CD4-positive, CD25-positive, alpha-beta regulatory T cell (primary cell): ENCODE data around the gene COG5. TPM values are rescaled to one million over a fixed set of nuclear protein-coding genes. Genes with fewer than 3 reads are reported as not detected.
"Not testable (repeated sequence)": the region's sequence is repeated elsewhere in the genome, so short reads cannot be mapped to it uniquely, and the experiment has no call there.

ENCODE experiments used
- ATAC-seq, 2 donors: fragments of 150-1000 bp; cut with Tn5 transposase; one replicate each; pipeline ENCODE4 v1.10.0; 2021; ENCODE audit warnings: low read depth in 2 of 2, moderate number of reproducible peaks in 2 of 2, moderate library complexity in 1 of 2
- DNase-seq, 3 donors: peaks; one replicate each; pipeline versions ENCODE4 v3.0.0 to v3.0.0-alpha.2; 2012 to 2022; ENCODE audit warnings: mixed read lengths in 1 of 3
- H3K27ac ChIP-seq: one replicate; pipeline ENCODE4 v1.7.0; 2013; ENCODE audit warnings: mild to moderate bottlenecking, low read length; ENCODE audit not compliant: insufficient read depth, poor library complexity, severe bottlenecking
- H3K27me3 ChIP-seq: one replicate; pipeline ENCODE4 v1.7.0; 2013; ENCODE audit warnings: low read length; ENCODE audit not compliant: control insufficient read depth, insufficient read depth
- H3K36me3 ChIP-seq: one replicate; pipeline ENCODE4 v1.7.0; 2013; ENCODE audit warnings: mild to moderate bottlenecking, low read length, moderate library complexity; ENCODE audit not compliant: control insufficient read depth, insufficient read depth
- H3K4me1 ChIP-seq: 2 replicates; pipeline ENCODE4 v1.7.0; 2013; ENCODE audit warnings: mild to moderate bottlenecking, low read length; ENCODE audit not compliant: insufficient read depth, control insufficient read depth, poor library complexity, severe bottlenecking
- H3K4me3 ChIP-seq: one replicate; pipeline ENCODE4 v1.7.0; 2013; ENCODE audit warnings: low read depth, mild to moderate bottlenecking, low read length, moderate library complexity
- H3K9me3 ChIP-seq, 2 experiments: 1 replicate in 1 of 2; 2 replicates in 1 of 2; pipeline ENCODE4 v1.7.0; 2013; ENCODE audit warnings: low read length in 2 of 2, mild to moderate bottlenecking in 1 of 2, moderate library complexity in 1 of 2; ENCODE audit not compliant: control insufficient read depth in 2 of 2
- H3K27ac Mint-ChIP-seq, 3 donors: one replicate each; pipeline ENCODE4 v1.8.0; 2020 to 2022; ENCODE audit warnings: mild to moderate bottlenecking in 3 of 3, mixed read lengths in 3 of 3, moderate library complexity in 2 of 3
- H3K27me3 Mint-ChIP-seq: one replicate; pipeline ENCODE4 v1.8.0; 2022; ENCODE audit warnings: mild to moderate bottlenecking, mixed read lengths
- H3K36me3 Mint-ChIP-seq: one replicate; pipeline ENCODE4 v1.8.0; 2020; ENCODE audit warnings: mixed read lengths
- H3K4me1 Mint-ChIP-seq, 4 donors: one replicate each; pipeline ENCODE4 v1.8.0; 2020 to 2022; ENCODE audit warnings: mixed read lengths in 4 of 4, mild to moderate bottlenecking in 1 of 4
- H3K4me3 Mint-ChIP-seq, 4 donors: one replicate each; pipeline ENCODE4 v1.8.0; 2020 to 2022; ENCODE audit warnings: mild to moderate bottlenecking in 4 of 4, mixed read lengths in 4 of 4, moderate library complexity in 3 of 4
- H3K9me3 Mint-ChIP-seq, 7 donors: one replicate each; pipeline ENCODE4 v1.8.0; 2020 to 2022; ENCODE audit warnings: mixed read lengths in 7 of 7, mild to moderate bottlenecking in 3 of 7, moderate library complexity in 2 of 7
- polyA plus RNA-seq, 4 donors: library from polyadenylated mRNA; unstranded; fragments of 300-500 nt; fragmentation: Illumina TruSeq; gene quantifications; one replicate each; pipeline ENCODE4 v1.2.3, GENCODE V29; 2021
- total RNA-seq: library from RNA; stranded (reverse); gene quantifications from one replicate; pipeline ENCODE4 v1.2.3, GENCODE V29; 2022

The COG5 gene
- total and polyA plus RNA-seq, 5 donors from 2014 or later, result 23.2 to 68.2 (median 34.5) TPM

DNA sequence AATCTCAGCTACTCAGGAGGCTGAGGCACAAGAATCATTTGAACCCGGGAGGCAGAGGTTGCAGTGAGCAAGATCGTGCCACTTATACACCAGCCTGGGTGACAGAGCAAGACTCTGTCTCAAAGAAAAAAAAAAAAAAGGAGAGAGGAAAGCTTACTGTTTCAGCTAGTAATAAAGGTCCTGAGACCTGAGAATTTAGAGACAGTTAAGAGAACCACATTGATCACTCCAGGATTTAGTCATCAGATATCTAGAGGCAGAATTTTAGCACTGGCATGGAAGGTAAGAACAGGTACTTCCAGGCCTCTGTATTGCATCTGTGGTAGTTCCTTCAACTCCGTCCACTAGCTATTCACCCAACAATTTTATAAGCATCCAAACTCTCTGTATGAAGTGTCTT is 7.8 kb downstream of the COG5 start:
- Mint-ChIP-seq H3K27ac (no peak overlapping the region), H3K4me1 (peaks cover 35 to 83% (median 48%) of the 10 kb centered on the region in 4 donors), H3K36me3 (peaks cover 47% of the 10 kb centered on the region)

DNA sequence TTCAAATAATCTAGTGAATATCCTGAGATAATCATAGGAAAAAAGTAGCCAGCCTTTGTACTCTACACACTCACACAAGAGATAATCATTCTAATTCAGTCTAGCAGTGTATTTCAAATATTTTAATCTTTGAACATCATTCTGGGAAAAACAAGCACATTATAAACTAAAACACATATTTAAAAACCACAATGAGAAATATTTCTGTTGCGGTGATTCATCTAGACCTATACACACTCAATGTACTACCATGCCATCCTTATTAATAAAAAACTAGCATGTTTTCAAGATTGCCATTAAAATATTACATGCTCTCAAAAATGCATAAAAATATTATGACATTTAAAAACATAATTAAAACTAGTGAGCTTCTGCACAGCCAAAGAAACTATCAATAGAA is 11.8 kb downstream of the COG5 start:
- Mint-ChIP-seq H3K27ac (peak overlapping the region in 1 of 3 donors; percentile 10), H3K9me3 (peaks cover 0 to 3% (median 0%) of the 10 kb centered on the region in 7 donors), H3K36me3 (peaks cover 65% of the 10 kb centered on the region), H3K4me1 (peaks cover 31 to 74% (median 47%) of the 10 kb centered on the region in 4 donors), H3K27me3 (no peaks in the 10 kb centered on the region), H3K4me3 (peak overlapping the region in 1 of 4 donors; percentile 69)
- Histone ChIP-seq H3K27ac (no peak overlapping the region), H3K36me3 (peaks cover 55% of the 10 kb centered on the region), H3K4me1 (peaks cover 13% of the 10 kb centered on the region), H3K27me3 (no peaks in the 10 kb centered on the region), H3K4me3 (peak overlapping the region; percentile 45), H3K9me3 (no peaks in the 10 kb centered on the region)
- DNase-seq, result no peak
- no peak for ATAC-seq

More for the DNA sequence above, 7.8 kb downstream of the COG5 start:
- H3K36me3 ChIP-seq, result peaks cover 41% of the 10 kb centered on the region
- no peak overlapping the region for H3K27ac ChIP-seq
- peak overlapping the region in 1 of 4 donors; percentile 3 for H3K4me3 Mint-ChIP-seq
- peaks cover 27% of the 10 kb centered on the region for H3K4me1 ChIP-seq
- no peaks in the 10 kb centered on the region for H3K9me3 ChIP-seq
- ATAC-seq, result no peak
- no peaks in the 10 kb centered on the region for H3K27me3 Mint-ChIP-seq
- no peaks in the 10 kb centered on the region for H3K9me3 Mint-ChIP-seq
- H3K4me3 ChIP-seq, result no peak overlapping the region
- DNase-seq, result no peak
- H3K27me3 ChIP-seq, result no peaks in the 10 kb centered on the region

DNA sequence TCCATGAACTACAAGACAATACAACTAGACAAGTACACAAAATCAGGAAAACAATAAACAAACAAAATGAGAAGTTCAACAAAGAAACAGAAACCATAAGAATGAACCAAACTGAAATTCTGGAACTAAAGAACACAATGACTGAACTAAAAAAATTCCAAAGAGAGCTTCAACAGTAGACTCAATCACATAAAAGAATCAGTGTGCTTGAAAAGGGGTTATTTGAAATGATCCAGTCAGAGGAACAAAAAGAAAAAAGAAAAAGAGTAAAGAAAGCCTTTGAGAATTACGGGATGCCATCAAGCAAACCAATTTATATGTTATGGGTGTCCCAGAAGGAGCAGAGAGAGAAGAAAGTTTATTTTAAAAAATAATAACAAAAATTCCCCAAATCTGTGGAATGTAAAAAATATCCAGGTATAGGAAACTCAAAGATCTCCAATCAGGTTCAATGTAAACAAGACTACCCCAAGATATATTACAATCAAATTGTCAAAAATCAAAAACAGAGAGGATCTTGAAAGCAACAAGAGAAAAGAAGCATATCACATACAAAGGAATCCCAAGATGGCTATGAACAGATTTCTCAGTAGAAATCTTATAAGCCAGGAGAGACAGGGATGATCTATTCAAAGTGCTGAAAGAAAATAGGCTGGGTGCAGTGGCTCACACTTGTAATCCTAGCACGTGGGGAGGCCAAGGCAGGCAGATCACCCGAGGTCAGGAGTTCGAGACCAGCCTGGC is 18.7 kb downstream of the COG5 start:
- Histone ChIP-seq H3K27ac (no peak overlapping the region), H3K9me3 (peaks cover 12 to 13% of the 10 kb centered on the region in 2 experiments), H3K27me3 (no peaks in the 10 kb centered on the region), H3K4me3 (no peak overlapping the region), H3K4me1 (no peaks in the 10 kb centered on the region), H3K36me3 (peaks cover 67% of the 10 kb centered on the region)
- H3K36me3 Mint-ChIP-seq, result peaks cover 58% of the 10 kb centered on the region
- H3K4me3 Mint-ChIP-seq, result no peak overlapping the region
- H3K9me3 Mint-ChIP-seq, result peaks cover 0 to 16% (median 3%) of the 10 kb centered on the region in 7 donors
- H3K27ac Mint-ChIP-seq, result no peak overlapping the region
- no peak for ATAC-seq
- no peaks in the 10 kb centered on the region for H3K27me3 Mint-ChIP-seq
- peaks cover 10 to 38% (median 25%) of the 10 kb centered on the region in 4 donors for H3K4me1 Mint-ChIP-seq
- DNase-seq, result no peak

DNA sequence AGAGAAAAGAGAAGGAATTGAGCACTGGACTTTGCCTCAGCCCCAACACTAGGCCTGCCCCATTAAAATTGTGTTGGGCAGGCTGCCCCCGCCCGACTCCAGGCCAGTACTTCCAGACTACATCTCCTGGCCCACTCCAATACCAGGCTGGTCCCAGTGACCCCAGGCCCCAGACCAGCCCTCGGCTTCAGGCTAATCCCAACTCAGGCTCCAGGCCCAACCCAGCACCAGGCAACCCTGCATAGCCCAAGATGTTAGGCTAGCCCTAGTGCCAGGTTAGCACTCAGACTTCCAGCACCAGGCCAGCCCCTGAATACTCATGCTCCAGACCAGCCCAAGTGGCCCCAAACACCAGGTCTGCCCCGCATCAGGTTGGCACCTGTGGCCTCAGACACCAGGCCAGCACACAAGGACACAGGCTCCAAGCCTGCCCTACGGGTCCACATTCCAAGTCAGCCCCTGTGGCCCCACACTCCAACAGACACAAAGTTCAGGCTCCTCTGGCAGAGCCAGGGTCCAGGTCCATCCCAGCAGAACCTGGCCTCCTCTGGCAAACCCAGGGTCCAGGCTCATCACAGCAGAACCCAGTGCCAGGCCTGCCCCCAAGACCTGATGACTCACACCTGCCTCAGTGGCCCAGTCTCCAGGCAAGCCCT is 20.3 kb downstream of the COG5 start:
- no peaks in the 10 kb centered on the region for H3K27me3 ChIP-seq
- ATAC-seq (no peak), DNase-seq (no peak)
- H3K4me1 ChIP-seq, result no peaks in the 10 kb centered on the region
- H3K4me3 ChIP-seq, result no peak overlapping the region
- peaks cover 76% of the 10 kb centered on the region for H3K36me3 ChIP-seq
- Mint-ChIP-seq H3K36me3 (peaks cover 56% of the 10 kb centered on the region), H3K27ac (peak overlapping the region in 2 of 3 donors; percentile 70 to 72), H3K4me3 (no peak overlapping the region), H3K4me1 (peaks cover 5 to 35% (median 23%) of the 10 kb centered on the region in 4 donors), H3K27me3 (no peaks in the 10 kb centered on the region), H3K9me3 (peaks cover 0 to 16% (median 3%) of the 10 kb centered on the region in 7 donors)
- H3K9me3 ChIP-seq, result peaks cover 12 to 13% of the 10 kb centered on the region in 2 experiments
- H3K27ac ChIP-seq, result no peak overlapping the region

DNA sequence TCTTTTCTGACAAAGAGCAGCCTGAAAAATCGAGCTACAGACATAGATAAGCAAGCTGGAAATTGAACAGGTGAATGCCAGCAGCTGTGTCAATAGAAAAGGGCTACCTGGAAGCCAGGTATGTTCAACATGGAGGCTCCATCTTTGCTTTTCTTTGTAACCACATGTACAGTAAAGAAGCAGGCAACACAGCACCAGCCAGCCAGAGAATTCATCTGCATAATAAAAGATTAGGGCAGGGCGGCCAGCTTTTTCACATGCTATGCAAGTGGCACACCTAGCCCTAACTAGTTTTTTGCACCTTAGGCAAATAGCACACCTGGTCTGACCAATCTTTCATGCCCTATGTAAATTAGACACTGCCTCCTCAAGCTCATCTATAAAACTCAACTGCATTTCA is 25.7 kb downstream of the COG5 start:
- Mint-ChIP-seq H3K9me3 (peaks cover 0 to 12% (median 0%) of the 10 kb centered on the region in 7 donors), H3K4me1 (peaks cover 21 to 52% (median 28%) of the 10 kb centered on the region in 4 donors), H3K4me3 (no peak overlapping the region), H3K36me3 (peaks cover 59% of the 10 kb centered on the region), H3K27ac (no peak overlapping the region), H3K27me3 (no peaks in the 10 kb centered on the region)
- no peak overlapping the region for H3K4me3 ChIP-seq
- ATAC-seq (no peak), DNase-seq (no peak)
- no peak overlapping the region for H3K27ac ChIP-seq
- H3K27me3 ChIP-seq, result no peaks in the 10 kb centered on the region
- peaks cover 34% of the 10 kb centered on the region for H3K36me3 ChIP-seq
- H3K4me1 ChIP-seq, result no peaks in the 10 kb centered on the region
- no peaks in the 10 kb centered on the region for H3K9me3 ChIP-seq

DNA sequence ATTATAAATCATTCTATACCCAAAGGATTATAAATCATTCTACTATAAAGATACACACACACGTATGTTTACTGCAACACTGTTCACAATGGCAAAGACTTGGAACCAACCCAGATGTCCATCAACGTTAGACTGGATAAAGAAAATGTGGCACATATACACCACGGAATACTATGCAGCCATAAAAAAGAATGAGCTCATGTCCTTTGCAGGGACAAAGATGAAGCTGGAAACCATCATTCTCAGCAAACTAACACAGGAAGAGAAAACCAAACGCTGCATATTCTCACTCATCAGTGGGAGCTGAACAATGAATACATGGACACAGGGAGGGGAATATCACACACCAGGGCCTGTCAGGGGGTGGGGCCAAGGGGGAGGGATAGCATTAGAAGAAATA is 26.5 kb downstream of the COG5 start:
- Mint-ChIP-seq H3K36me3 (peaks cover 58% of the 10 kb centered on the region), H3K9me3 (peaks cover 0 to 12% (median 0%) of the 10 kb centered on the region in 7 donors), H3K4me1 (peaks cover 15 to 54% (median 28%) of the 10 kb centered on the region in 4 donors)
- not testable (repeated sequence) for ATAC-seq, H3K27me3 Mint-ChIP-seq, H3K4me3 ChIP-seq, H3K27ac Mint-ChIP-seq, DNase-seq, H3K27ac ChIP-seq, H3K4me3 Mint-ChIP-seq, H3K27me3 ChIP-seq, H3K9me3 ChIP-seq, H3K4me1 ChIP-seq
- H3K36me3 ChIP-seq, result peaks cover 35% of the 10 kb centered on the region

DNA sequence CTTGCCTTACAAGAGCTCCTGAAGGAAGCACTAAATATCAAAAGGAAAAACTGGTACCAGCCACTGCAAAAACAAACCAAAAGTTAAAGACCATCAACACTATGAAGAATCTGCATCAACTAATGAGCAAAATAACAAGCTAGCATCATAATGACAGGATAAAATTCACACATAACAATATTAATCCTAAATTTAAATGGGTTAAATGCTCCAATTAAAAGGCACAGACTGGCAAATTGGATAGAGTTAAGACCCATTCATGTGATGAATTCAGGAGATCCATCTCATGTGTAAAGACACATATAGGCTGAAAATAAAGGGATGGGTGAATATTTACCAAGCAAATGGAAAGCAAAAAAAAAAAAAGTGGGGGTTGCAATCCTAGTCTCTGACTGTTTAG is 29.6 kb downstream of the COG5 start:
- Histone ChIP-seq H3K36me3 (peaks cover 20% of the 10 kb centered on the region), H3K9me3 (no peaks in the 10 kb centered on the region), H3K27ac (no peak overlapping the region), H3K4me3 (no peak overlapping the region), H3K4me1 (no peaks in the 10 kb centered on the region), H3K27me3 (no peaks in the 10 kb centered on the region)
- Mint-ChIP-seq H3K4me3 (peak overlapping the region in 1 of 4 donors; percentile 51), H3K9me3 (peaks cover 0 to 12% (median 0%) of the 10 kb centered on the region in 7 donors), H3K36me3 (peaks cover 64% of the 10 kb centered on the region), H3K4me1 (peaks cover 18 to 52% (median 32%) of the 10 kb centered on the region in 4 donors), H3K27me3 (no peaks in the 10 kb centered on the region), H3K27ac (peak overlapping the region in 1 of 3 donors; percentile 53)
- ATAC-seq (no peak), DNase-seq (no peak)
